ENCODE data around the gene SORBS1. TPM values are rescaled to one million over a fixed set of nuclear protein-coding genes. Genes with fewer than 3 reads are reported as not detected.
A peak's percentile ranks its signal among the peaks of the same experiment; 100 is the strongest.

SORBS1 gene
- total RNA-seq, 1 donor from 2014 or later, result 221 TPM

- Mint-ChIP-seq H3K4me1 (ENCODE audit: low read depth, unreplicated experiment) (peaks cover 31% of the 10 kb centered on the region), H3K4me3 (ENCODE audit: unreplicated experiment) (no peak overlapping the region)
- no peak for DNase-seq
Measured at GRCh38 chr10:95315509-95315908, 245.7 kb downstream of the SORBS1 start.

GRCh38 chr10:95314192-95314918 is 246.8 kb downstream of the SORBS1 start:
- peaks cover 31% of the 10 kb centered on the region for H3K4me1 Mint-ChIP-seq (ENCODE audit: low read depth, unreplicated experiment)
- peaks cover 4% of the 10 kb centered on the region for H3K9me3 Mint-ChIP-seq (ENCODE audit: unreplicated experiment)
- peaks cover 5% of the 10 kb centered on the region for H3K36me3 Mint-ChIP-seq (ENCODE audit: unreplicated experiment)
- H3K27ac Mint-ChIP-seq (ENCODE audit: unreplicated experiment), result peak overlapping the region; percentile 19
- peak overlapping the region; percentile 24 for H3K4me3 Mint-ChIP-seq (ENCODE audit: unreplicated experiment)
- H3K27me3 Mint-ChIP-seq (ENCODE audit: unreplicated experiment), result peaks cover 5% of the 10 kb centered on the region
- no peak for TF ChIP-seq CTCF (IDR thresholded peaks at IDR 0.05; ENCODE audit: partially characterized antibody, unreplicated experiment)
- no peak for DNase-seq

More at GRCh38 chr10:95315509-95315908, 245.7 kb downstream of the SORBS1 start:
- no peak for TF ChIP-seq CTCF (IDR thresholded peaks at IDR 0.05; ENCODE audit: partially characterized antibody, unreplicated experiment)
- peaks cover 5% of the 10 kb centered on the region for H3K36me3 Mint-ChIP-seq (ENCODE audit: unreplicated experiment)
- H3K27ac Mint-ChIP-seq (ENCODE audit: unreplicated experiment), result peak overlapping the region; percentile 68
- H3K27me3 Mint-ChIP-seq (ENCODE audit: unreplicated experiment), result peaks cover 5% of the 10 kb centered on the region
- peaks cover 2% of the 10 kb centered on the region for H3K9me3 Mint-ChIP-seq (ENCODE audit: unreplicated experiment)

DNA sequence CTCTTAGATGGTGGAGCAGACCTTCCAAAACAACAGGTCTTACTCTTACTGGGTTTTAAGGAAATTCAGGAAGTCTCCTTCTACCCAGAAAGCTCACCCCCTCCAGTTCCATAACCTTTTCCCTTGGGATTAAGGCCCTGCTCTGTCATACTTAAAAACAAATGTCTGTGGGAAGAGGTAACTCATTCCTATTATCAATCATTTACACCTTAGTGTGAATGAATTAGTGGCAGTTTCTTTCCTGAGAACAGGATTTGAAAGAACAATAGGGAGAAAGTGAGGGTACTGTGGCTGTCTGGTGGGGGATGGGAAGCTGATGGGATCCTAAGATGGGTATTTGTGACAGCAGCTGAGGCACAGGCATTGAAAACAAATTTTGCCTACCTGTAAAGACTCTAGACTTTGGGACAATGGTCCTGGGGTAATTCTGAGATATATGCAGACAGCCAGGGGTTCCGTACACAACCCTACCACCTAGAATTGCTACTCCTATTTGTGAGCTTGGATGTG is 248.1 kb downstream of the SORBS1 start:
- H3K4me3 Mint-ChIP-seq (ENCODE audit: unreplicated experiment), result no peak overlapping the region
- no peak overlapping the region for H3K27ac Mint-ChIP-seq (ENCODE audit: unreplicated experiment)
- no peak for TF ChIP-seq CTCF (IDR thresholded peaks at IDR 0.05; ENCODE audit: partially characterized antibody, unreplicated experiment)
- peaks cover 4% of the 10 kb centered on the region for H3K9me3 Mint-ChIP-seq (ENCODE audit: unreplicated experiment)
- peaks cover 31% of the 10 kb centered on the region for H3K4me1 Mint-ChIP-seq (ENCODE audit: low read depth, unreplicated experiment)
- DNase-seq, result no peak
- peaks cover 5% of the 10 kb centered on the region for H3K36me3 Mint-ChIP-seq (ENCODE audit: unreplicated experiment)
- peaks cover 6% of the 10 kb centered on the region for H3K27me3 Mint-ChIP-seq (ENCODE audit: unreplicated experiment)

- Mint-ChIP-seq H3K4me3 (ENCODE audit: unreplicated experiment) (no peak overlapping the region), H3K27me3 (ENCODE audit: unreplicated experiment) (peaks cover 6% of the 10 kb centered on the region), H3K36me3 (ENCODE audit: unreplicated experiment) (peaks cover 5% of the 10 kb centered on the region), H3K27ac (ENCODE audit: unreplicated experiment) (no peak overlapping the region), H3K9me3 (ENCODE audit: unreplicated experiment) (peaks cover 4% of the 10 kb centered on the region), H3K4me1 (ENCODE audit: low read depth, unreplicated experiment) (peaks cover 31% of the 10 kb centered on the region)
- TF ChIP-seq CTCF (IDR thresholded peaks at IDR 0.05; ENCODE audit: partially characterized antibody, unreplicated experiment), result no peak
- DNase-seq, result no peak
Measured at GRCh38 chr10:95312257-95312656, 248.9 kb downstream of the SORBS1 start.

GRCh38 chr10:95309958-95310357 is 251.2 kb downstream of the SORBS1 start:
- DNase-seq, result no peak
- peaks cover 4% of the 10 kb centered on the region for H3K9me3 Mint-ChIP-seq (ENCODE audit: unreplicated experiment)
- H3K27me3 Mint-ChIP-seq (ENCODE audit: unreplicated experiment), result peaks cover 5% of the 10 kb centered on the region
- no peak overlapping the region for H3K27ac Mint-ChIP-seq (ENCODE audit: unreplicated experiment)
- peaks cover 4% of the 10 kb centered on the region for H3K36me3 Mint-ChIP-seq (ENCODE audit: unreplicated experiment)
- H3K4me3 Mint-ChIP-seq (ENCODE audit: unreplicated experiment), result no peak overlapping the region
- H3K4me1 Mint-ChIP-seq (ENCODE audit: low read depth, unreplicated experiment), result peaks cover 23% of the 10 kb centered on the region
- no peak for TF ChIP-seq CTCF (IDR thresholded peaks at IDR 0.05; ENCODE audit: partially characterized antibody, unreplicated experiment)

Measured in glutamatergic neuron (in vitro differentiated cells).